Transverse colon (tissue), 4 donors: ENCODE measurements around the gene NAALADL2. TPM values are rescaled to one million over a fixed set of nuclear protein-coding genes. Genes with fewer than 3 reads are reported as not detected.

ENCODE experiments used
- DNase-seq: peaks from one replicate; pipeline ENCODE4 v3.0.0-alpha.2; 2019
- H3K27ac ChIP-seq, 4 donors: fragments of 200-600 bp; sonication (generic); 2 replicates each; pipeline ENCODE4 v1.5.1; 2016 to 2018; ENCODE audit warnings: inconsistent platforms in 4 of 4
- H3K27me3 ChIP-seq: fragments of 200-600 bp; sonication (generic); 2 replicates; pipeline ENCODE4 v1.5.1; 2017; ENCODE audit warnings: inconsistent platforms
- H3K36me3 ChIP-seq, 4 donors: fragments of 200-600 bp; sonication (generic); 2 replicates each; pipeline ENCODE4 v1.5.1; 2017 to 2019; ENCODE audit warnings: inconsistent platforms in 4 of 4
- H3K4me1 ChIP-seq, 4 donors: fragments of 200-600 bp; sonication (generic); 2 replicates each; pipeline ENCODE4 v1.5.1; 2017 to 2020; ENCODE audit warnings: inconsistent platforms in 4 of 4
- H3K4me3 ChIP-seq, 4 donors: fragments of 200-600 bp; sonication (generic); 1 replicate in 1 of 4; 2 replicates in 3 of 4; pipeline versions ENCODE4 v1.5.1 to v1.6.1; 2017 to 2019; ENCODE audit warnings: inconsistent platforms in 4 of 4
- H3K9me3 ChIP-seq, 2 donors: fragments of 200-600 bp; sonication (generic); 2 replicates each; pipeline ENCODE4 v1.5.1; 2017 to 2019; ENCODE audit warnings: inconsistent platforms in 2 of 2
- EP300 ChIP-seq: sonication (generic); formaldehyde crosslinking; IDR thresholded peaks from one replicate; pipeline ENCODE4 v1.6.1; 2017; ENCODE audit warnings: antibody characterized with exemption, low read depth
- POLR2A ChIP-seq: fragments of 450-650 bp; IDR thresholded peaks from one replicate; pipeline ENCODE4 v1.6.1; 2016; ENCODE audit warnings: antibody characterized with exemption, mild to moderate bottlenecking, moderate library complexity
- POLR2AphosphoS5 ChIP-seq, 3 donors: sonication (generic); formaldehyde crosslinking; IDR thresholded peaks; one replicate each; pipeline ENCODE4 v1.6.1; 2016; ENCODE audit warnings: antibody characterized with exemption in 3 of 3
- WGBS, 2 donors: methylation state at CpG; one replicate each; pipeline ENCODE4 v1.1.5; 2018; ENCODE audit warnings: low coverage in 1 of 2; 5-methylcytosine and 5-hydroxymethylcytosine counted together
- in situ Hi-C, 4 donors: fragments of 200-750 bp; cut with MboI; loops; one replicate each; pipeline versions ENCODE4 v1.15.0 to v1.15.1; 2017; ENCODE audit warnings: low sequenced_read_pairs in 3 of 4, low pct_ligation_motif_present in 1 of 4, low pct_unique_long_range_greater_than_20kb in 1 of 4
- intact Hi-C: fragments of 100-400 bp; cut with DNase I; formaldehyde crosslinking; loops from one replicate; pipeline ENCODE4 v1.15.1; 2023; ENCODE audit warnings: low total_unique reads
- total RNA-seq, 4 donors: library from RNA; depleted of rRNA; stranded (reverse); fragments of >200 nt; gene quantifications; one replicate each; pipeline ENCODE4 v1.1.0, GENCODE V29; 2016
- TF ChIP-seq, protein P1 (sequence below), 5 experiments: fragments of 200-600 bp in 3 of 5; fragments of 450-650 bp in 2 of 5; sonication (generic) in 3 of 5; IDR thresholded peaks; 1 replicate in 2 of 5; 2 replicates in 3 of 5; pipeline ENCODE4 v1.5.1; 2016 to 2017; ENCODE audit warnings: antibody characterized with exemption in 5 of 5, inconsistent platforms in 3 of 5, mild to moderate bottlenecking in 2 of 5, moderate library complexity in 1 of 5

NAALADL2 gene
- total RNA-seq, 4 donors from 2014 or later = 10.1 to 22.7 (median 15.1) TPM

DNA sequence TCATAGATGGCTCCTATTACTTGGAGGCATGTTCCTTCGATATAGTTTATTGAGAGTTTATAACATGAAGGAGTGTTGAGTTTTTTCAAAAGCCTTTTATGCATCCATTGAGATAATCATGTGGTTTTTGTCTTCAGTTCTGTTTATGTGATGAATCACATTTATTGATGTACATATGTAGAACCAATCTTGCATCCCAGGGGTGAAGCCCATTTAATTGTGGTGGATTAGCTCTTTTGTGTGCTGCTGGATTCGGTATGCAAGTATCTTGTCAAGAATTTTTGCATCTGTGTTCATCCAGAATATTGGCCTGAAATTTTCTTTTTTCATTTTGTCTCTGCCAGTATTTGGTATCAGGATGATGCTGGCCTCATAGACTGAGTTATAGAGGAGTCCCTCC is 81.0 kb downstream of the NAALADL2 start:
- DNase-seq = no peak
- intact Hi-C loops = no loop called here
- WGBS, 2 donors = 74 to 78% methylated on average over 2 of the region's 2 CpGs
- TF ChIP-seq EP300 (no peak), POLR2A (no peak), POLR2AphosphoS5 (IDR thresholded peaks at IDR 0.05) (no peak)
- TF ChIP-seq, protein P1, sequence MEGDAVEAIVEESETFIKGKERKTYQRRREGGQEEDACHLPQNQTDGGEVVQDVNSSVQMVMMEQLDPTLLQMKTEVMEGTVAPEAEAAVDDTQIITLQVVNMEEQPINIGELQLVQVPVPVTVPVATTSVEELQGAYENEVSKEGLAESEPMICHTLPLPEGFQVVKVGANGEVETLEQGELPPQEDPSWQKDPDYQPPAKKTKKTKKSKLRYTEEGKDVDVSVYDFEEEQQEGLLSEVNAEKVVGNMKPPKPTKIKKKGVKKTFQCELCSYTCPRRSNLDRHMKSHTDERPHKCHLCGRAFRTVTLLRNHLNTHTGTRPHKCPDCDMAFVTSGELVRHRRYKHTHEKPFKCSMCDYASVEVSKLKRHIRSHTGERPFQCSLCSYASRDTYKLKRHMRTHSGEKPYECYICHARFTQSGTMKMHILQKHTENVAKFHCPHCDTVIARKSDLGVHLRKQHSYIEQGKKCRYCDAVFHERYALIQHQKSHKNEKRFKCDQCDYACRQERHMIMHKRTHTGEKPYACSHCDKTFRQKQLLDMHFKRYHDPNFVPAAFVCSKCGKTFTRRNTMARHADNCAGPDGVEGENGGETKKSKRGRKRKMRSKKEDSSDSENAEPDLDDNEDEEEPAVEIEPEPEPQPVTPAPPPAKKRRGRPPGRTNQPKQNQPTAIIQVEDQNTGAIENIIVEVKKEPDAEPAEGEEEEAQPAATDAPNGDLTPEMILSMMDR (IDR thresholded peaks at IDR 0.05) = no peak
- H3K4me1 ChIP-seq = no peaks in the 10 kb centered on the region
- H3K9me3 ChIP-seq = peaks cover 0 to 12% of the 10 kb centered on the region in 2 donors
- in situ Hi-C loops = no loop called here
- no peaks in the 10 kb centered on the region for H3K27me3 ChIP-seq
- no peaks in the 10 kb centered on the region for H3K36me3 ChIP-seq
- H3K27ac ChIP-seq = no peak overlapping the region
- no peak overlapping the region for H3K4me3 ChIP-seq

DNA sequence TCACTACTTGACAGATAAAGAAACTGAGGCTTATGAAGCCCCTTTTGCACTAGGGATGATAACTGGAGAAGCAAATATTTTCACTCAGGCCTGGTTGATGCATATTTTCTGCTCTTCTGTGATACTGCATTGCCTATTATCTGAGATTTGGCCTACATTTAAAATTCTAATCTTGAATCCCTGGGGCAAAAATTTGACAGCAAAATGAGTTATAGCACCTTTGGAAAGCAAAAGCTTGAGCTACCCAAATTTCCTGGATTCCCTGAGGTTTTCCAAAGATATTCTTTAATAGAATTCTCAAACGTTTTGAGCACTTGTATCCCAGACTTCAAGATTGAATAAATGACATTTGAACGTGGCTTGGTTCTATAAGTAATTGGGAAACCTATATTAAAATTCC is 86.1 kb downstream of the NAALADL2 start:
- no peak overlapping the region for H3K27ac ChIP-seq
- intact Hi-C loops = no loop called here
- in situ Hi-C loops = no loop called here
- peaks cover 0 to 16% (median 0%) of the 10 kb centered on the region in 4 donors for H3K4me1 ChIP-seq
- DNase-seq = no peak
- no peaks in the 10 kb centered on the region for H3K36me3 ChIP-seq
- peaks cover 0 to 9% of the 10 kb centered on the region in 2 donors for H3K9me3 ChIP-seq
- no peak overlapping the region for H3K4me3 ChIP-seq
- TF ChIP-seq EP300 (no peak), POLR2AphosphoS5 (IDR thresholded peaks at IDR 0.05) (no peak), POLR2A (no peak)
- TF ChIP-seq, protein P1 (IDR thresholded peaks at IDR 0.05) = no peak
- H3K27me3 ChIP-seq = no peaks in the 10 kb centered on the region
- 71 to 80% methylated on average over 1 to 2 of the region's 2 CpGs for WGBS, 2 donors

DNA sequence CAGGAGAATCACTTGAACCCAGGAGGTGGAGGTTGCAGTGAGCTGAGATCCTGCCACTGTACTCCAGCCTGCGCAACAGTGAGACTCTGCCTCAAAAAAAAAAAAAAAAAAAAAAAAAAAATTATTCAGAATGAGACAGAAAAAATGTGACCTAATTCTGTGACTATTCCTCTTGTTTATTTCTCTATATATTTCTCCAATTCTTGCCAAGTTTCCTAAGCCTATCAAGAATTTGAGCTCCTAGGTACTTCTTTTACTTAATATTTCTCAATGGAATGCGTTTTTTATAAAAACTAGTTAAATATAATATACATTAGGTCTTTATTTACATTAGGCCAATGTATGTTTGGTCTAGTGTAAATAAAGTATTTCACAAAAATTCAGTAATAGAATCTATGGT is 86.8 kb downstream of the NAALADL2 start:
- no peak overlapping the region for H3K27ac ChIP-seq
- H3K4me3 ChIP-seq = no peak overlapping the region
- no peak for DNase-seq
- peaks cover 0 to 9% of the 10 kb centered on the region in 2 donors for H3K9me3 ChIP-seq
- no peaks in the 10 kb centered on the region for H3K27me3 ChIP-seq
- 83 to 90% methylated on average over 2 of the region's 2 CpGs for WGBS, 2 donors
- in situ Hi-C loops = no loop called here
- peaks cover 0 to 16% (median 0%) of the 10 kb centered on the region in 4 donors for H3K4me1 ChIP-seq
- H3K36me3 ChIP-seq = no peaks in the 10 kb centered on the region
- TF ChIP-seq EP300 = no peak
- TF ChIP-seq, protein P1 (IDR thresholded peaks at IDR 0.05) = no peak
- TF ChIP-seq POLR2A = no peak
- no peak for TF ChIP-seq POLR2AphosphoS5 (IDR thresholded peaks at IDR 0.05)
- intact Hi-C loops = no loop called here

DNA sequence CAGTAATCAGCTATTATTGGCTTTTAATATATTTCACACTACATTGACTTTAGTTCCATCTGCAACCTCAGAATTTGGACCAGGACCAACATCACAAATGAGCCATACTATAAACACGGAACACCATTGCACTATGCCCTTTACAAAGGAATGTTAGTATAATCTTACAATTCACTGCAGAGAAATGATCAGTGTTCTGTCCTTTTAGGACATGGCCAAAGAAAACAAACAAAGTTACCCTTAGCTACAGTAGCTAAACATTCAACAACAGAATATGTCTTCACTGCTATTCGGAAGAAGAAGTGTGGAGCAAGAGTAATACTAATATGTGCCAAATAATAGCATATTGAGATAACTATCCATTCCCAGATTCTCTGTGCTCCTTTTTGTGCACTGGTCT is 90.4 kb downstream of the NAALADL2 start:
- H3K9me3 ChIP-seq = no peaks in the 10 kb centered on the region
- intact Hi-C loops (no loop called here), in situ Hi-C loops (no loop called here)
- no peak for DNase-seq
- no peak overlapping the region for H3K4me3 ChIP-seq
- TF ChIP-seq POLR2A (no peak), POLR2AphosphoS5 (IDR thresholded peaks at IDR 0.05) (no peak), EP300 (no peak)
- TF ChIP-seq, protein P1 (IDR thresholded peaks at IDR 0.05) = no peak
- peaks cover 0 to 16% (median 0%) of the 10 kb centered on the region in 4 donors for H3K4me1 ChIP-seq
- WGBS, 2 donors = 42 to 44% methylated on average over 2 of the region's 2 CpGs
- H3K27me3 ChIP-seq = no peaks in the 10 kb centered on the region
- no peak overlapping the region for H3K27ac ChIP-seq
- no peaks in the 10 kb centered on the region for H3K36me3 ChIP-seq
